PC-3 (cell line): Measurements from ENCODE around the gene STAT5A. TPM values are rescaled to one million over a fixed set of nuclear protein-coding genes. Genes with fewer than 3 reads are reported as not detected.

Source experiments
- ATAC-seq: fragments of 200-7000 bp; cut with Tn5 transposase; 2 replicates; pipeline ENCODE4 v1.9.1; 2020; ENCODE audit warnings: mild to moderate bottlenecking, moderate library complexity
- BruUV-seq: library from RNA; stranded (reverse); fragments of 400-500 nt; replicated peaks from 2 replicates; lab custom pipeline; 2021; lab: Mats Ljungman, UMichigan
- CTCF ChIA-PET: fragments of 300-600 bp; sonication (Branson Sonifier 250); formaldehyde crosslinking; loops from one replicate; lab custom pipeline; 2022; ENCODE audit warnings: antibody characterized with exemption; lab: Charles Lee
- POLR2A ChIA-PET: fragments of 300-600 bp; sonication (Branson Sonifier 250); formaldehyde crosslinking; loops from one replicate; lab custom pipeline; 2022; ENCODE audit warnings: antibody characterized with exemption; ENCODE audit not compliant: unreplicated experiment; lab: Charles Lee
- DNase-seq: peaks from one replicate; pipeline ENCODE4 v3.0.0-alpha.2; 2015
- H2AFZ ChIP-seq: fragments of 300-600 bp; sonication (generic); 2 replicates; pipeline ENCODE4 v1.6.0; 2016; ENCODE audit warnings: antibody characterized with exemption, low read length
- H3F3A ChIP-seq: fragments of 300-600 bp; sonication (generic); one replicate; pipeline ENCODE4 v1.6.0; 2017; ENCODE audit warnings: antibody characterized with exemption, low read length, control low read depth, mild to moderate bottlenecking; ENCODE audit not compliant: unreplicated experiment
- H3K27ac ChIP-seq: fragments of 300-600 bp; sonication (generic); 2 replicates; pipeline ENCODE4 v1.5.1; 2016; ENCODE audit warnings: mild to moderate bottlenecking, low read length
- H3K27me3 ChIP-seq: fragments of 300-600 bp; sonication (generic); 2 replicates; pipeline ENCODE4 v1.6.1; 2016; ENCODE audit warnings: low read length, mixed read lengths
- H3K36me3 ChIP-seq: fragments of 300-600 bp; sonication (generic); 2 replicates; pipeline ENCODE4 v1.6.1; 2016; ENCODE audit warnings: low read depth, mixed run types, low read length, mixed read lengths
- H3K4me1 ChIP-seq: fragments of 300-600 bp; sonication (generic); 2 replicates; pipeline ENCODE4 v1.5.1; 2016; ENCODE audit warnings: low read length; ENCODE audit not compliant: insufficient read depth
- H3K4me2 ChIP-seq: fragments of 300-600 bp; sonication (generic); 2 replicates; pipeline ENCODE4 v1.6.0; 2016; ENCODE audit warnings: low read length
- H3K4me3 ChIP-seq: fragments of 300-600 bp; sonication (generic); 2 replicates; pipeline ENCODE4 v1.5.1; 2016; ENCODE audit warnings: mild to moderate bottlenecking, low read length, mixed read lengths
- H3K79me2 ChIP-seq: fragments of 300-600 bp; sonication (generic); 2 replicates; pipeline ENCODE4 v1.6.1; 2017; ENCODE audit warnings: low read length, mixed read lengths
- H3K9ac ChIP-seq: fragments of 300-600 bp; sonication (generic); 2 replicates; pipeline ENCODE4 v1.6.0; 2016; ENCODE audit warnings: mild to moderate bottlenecking, low read length
- H3K9me2 ChIP-seq: fragments of 300-600 bp; sonication (generic); replicated peaks from 2 replicates; pipeline ENCODE4 v1.6.1; 2016; ENCODE audit warnings: mixed run types, low read length, mixed read lengths
- H3K9me3 ChIP-seq: fragments of 300-600 bp; sonication (generic); 2 replicates; pipeline ENCODE4 v1.6.1; 2016; ENCODE audit warnings: low read length, mixed read lengths
- H4K20me1 ChIP-seq: fragments of 300-600 bp; sonication (generic); 2 replicates; pipeline ENCODE4 v1.6.1; 2016; ENCODE audit warnings: low read length, mixed read lengths
- CTCF ChIP-seq: fragments of 300-600 bp; sonication (generic); conservative IDR thresholded peaks from 2 replicates; pipeline ENCODE4 v1.5.1; 2017; ENCODE audit warnings: antibody characterized with exemption, low read depth, mild to moderate bottlenecking, low read length
- EZH2 ChIP-seq: fragments of 300-600 bp; sonication (generic); IDR thresholded peaks from one replicate; pipeline ENCODE4 v1.6.1; 2017; ENCODE audit warnings: antibody characterized with exemption, mild to moderate bottlenecking, low read length; ENCODE audit not compliant: unreplicated experiment
- EZH2phosphoT487 ChIP-seq: fragments of 300-600 bp; sonication (generic); IDR thresholded peaks from 2 replicates; pipeline ENCODE4 v1.6.1; 2018; ENCODE audit warnings: mild to moderate bottlenecking, antibody characterized with exemption, low read length, borderline replicate concordance
- intact Hi-C: fragments of 100-400 bp; cut with micrococcal nuclease; formaldehyde crosslinking; loops from 2 replicates; pipeline ENCODE4 v1.9.0; 2023
- total RNA-seq: library from RNA; depleted of rRNA; stranded (reverse); fragments of >200 nt; gene quantifications from 2 replicates; pipeline ENCODE4 v1.2.3, GENCODE V29; 2014

The STAT5A gene
- total RNA-seq, 1 experiment from 2014 or later, result not detected

GRCh38 chr17:42284566-42284965, 3.7 kb upstream of the STAT5A start:
- H3K4me3 ChIP-seq, result no peak overlapping the region
- TF ChIP-seq EZH2, result no peak
- no peak for TF ChIP-seq CTCF
- TF ChIP-seq EZH2phosphoT487, result no peak
- no peak overlapping the region for H3K4me2 ChIP-seq
- ChIA-PET POLR2A (no interaction called here), CTCF (no interaction called here)
- H3K27ac ChIP-seq, result no peak overlapping the region
- no TSS peak for BruUV-seq
- no peaks in the 10 kb centered on the region for H3K27me3 ChIP-seq
- H3K79me2 ChIP-seq, result no peaks in the 10 kb centered on the region
- no peaks in the 10 kb centered on the region for H3F3A ChIP-seq
- H3K9me3 ChIP-seq, result no peaks in the 10 kb centered on the region
- H2AFZ ChIP-seq, result no peak overlapping the region
- no peaks in the 10 kb centered on the region for H3K36me3 ChIP-seq
- intact Hi-C loops, result no loop called here
- no peaks in the 10 kb centered on the region for H3K4me1 ChIP-seq
- no peaks in the 10 kb centered on the region for H3K9me2 ChIP-seq
- no peaks in the 10 kb centered on the region for H4K20me1 ChIP-seq
- no peak overlapping the region for H3K9ac ChIP-seq
- DNase-seq (no peak), ATAC-seq (no peak)

GRCh38 chr17:42285346-42286050, 2.8 kb upstream of the STAT5A start:
- ChIA-PET POLR2A (no interaction called here), CTCF (no interaction called here)
- Histone ChIP-seq H3K79me2 (no peaks in the 10 kb centered on the region), H3K4me2 (no peak overlapping the region), H3K9ac (no peak overlapping the region), H3K4me3 (no peak overlapping the region), H4K20me1 (no peaks in the 10 kb centered on the region), H3K9me3 (no peaks in the 10 kb centered on the region), H3K36me3 (no peaks in the 10 kb centered on the region), H3F3A (no peaks in the 10 kb centered on the region), H3K27me3 (no peaks in the 10 kb centered on the region), H3K4me1 (no peaks in the 10 kb centered on the region), H2AFZ (no peak overlapping the region), H3K9me2 (no peaks in the 10 kb centered on the region), H3K27ac (no peak overlapping the region)
- no peak for ATAC-seq
- no peak for DNase-seq
- no peak for TF ChIP-seq EZH2
- no peak for TF ChIP-seq CTCF
- no peak for TF ChIP-seq EZH2phosphoT487
- no TSS peak for BruUV-seq
- intact Hi-C loops, result no loop called here

GRCh38 chr17:42286411-42287221, 1.7 kb upstream of the STAT5A start:
- no peaks in the 10 kb centered on the region for H3K9me3 ChIP-seq
- H3K27me3 ChIP-seq, result no peaks in the 10 kb centered on the region
- TF ChIP-seq CTCF (no peak), EZH2 (no peak), EZH2phosphoT487 (no peak)
- no peak overlapping the region for H3K4me2 ChIP-seq
- ChIA-PET CTCF (no interaction called here), POLR2A (no interaction called here)
- no peaks in the 10 kb centered on the region for H4K20me1 ChIP-seq
- no peak overlapping the region for H2AFZ ChIP-seq
- DNase-seq, result no peak
- intact Hi-C loops, result no loop called here
- H3K4me3 ChIP-seq, result no peak overlapping the region
- H3K4me1 ChIP-seq, result no peaks in the 10 kb centered on the region
- H3K79me2 ChIP-seq, result no peaks in the 10 kb centered on the region
- ATAC-seq, result no peak
- BruUV-seq, result no TSS peak
- no peaks in the 10 kb centered on the region for H3K36me3 ChIP-seq
- H3F3A ChIP-seq, result no peaks in the 10 kb centered on the region
- no peak overlapping the region for H3K9ac ChIP-seq
- no peak overlapping the region for H3K27ac ChIP-seq
- no peaks in the 10 kb centered on the region for H3K9me2 ChIP-seq
